Endothelial cell of umbilical vein (primary cell): ENCODE results near the gene ALOX15. TPM values are rescaled to one million over a fixed set of nuclear protein-coding genes. Genes with fewer than 3 reads are reported as not detected.

Experiments used
- BruUV-seq: library from RNA; stranded (reverse); fragments of 400-500 nt; replicated peaks from 2 replicates; lab custom pipeline; 2021; lab: Mats Ljungman, UMichigan
- CTCF ChIA-PET: fragments of 300-600, 350-600 bp; sonication (Branson Sonifier 250); formaldehyde crosslinking; loops from one replicate; lab custom pipeline; 2021; ENCODE audit warnings: antibody characterized with exemption, inconsistent platforms; lab: Charles Lee
- POLR2A ChIA-PET: fragments of 300-600, 350-600 bp; sonication (Branson Sonifier 250); formaldehyde crosslinking; loops from one replicate; lab custom pipeline; 2021; ENCODE audit warnings: antibody characterized with exemption, inconsistent platforms; lab: Charles Lee
- DNase-seq: peaks from one replicate; pipeline ENCODE4 v3.0.0-alpha.2; 2011; ENCODE audit warnings: low read depth, low spot score
- FAIRE-seq: peaks from 2 replicates; lab custom pipeline; 2011; peaks lifted over from hg19 to GRCh38; lab: Jason Lieb, UNC
- H2AFZ ChIP-seq: 2 replicates; pipeline ENCODE4 v1.6.0; 2012; ENCODE audit warnings: low read depth, low read length, control low read depth, inconsistent platforms
- H3K27ac ChIP-seq: 2 replicates; pipeline ENCODE4 v1.5.1; 2011; ENCODE audit warnings: low read depth, mild to moderate bottlenecking, control low read depth, low read length, moderate library complexity; ENCODE audit not compliant: insufficient read depth
- H3K27me3 ChIP-seq, 2 experiments: 2 replicates each; pipeline versions ENCODE4 v1.6.0 to v1.6.1; 2011; ENCODE audit warnings: low read length in 2 of 2, mixed read lengths in 1 of 2; ENCODE audit not compliant: control insufficient read depth in 2 of 2, insufficient read depth in 2 of 2
- H3K36me3 ChIP-seq, 2 experiments: 2 replicates in 1 of 2; 3 replicates in 1 of 2; pipeline ENCODE4 v1.5.1; 2011; ENCODE audit warnings: low read length in 2 of 2, mild to moderate bottlenecking in 1 of 2, moderate library complexity in 1 of 2; ENCODE audit not compliant: control insufficient read depth in 2 of 2, insufficient read depth in 2 of 2; ENCODE audit errors: extremely low read depth in 1 of 2
- H3K4me1 ChIP-seq: 3 replicates; pipeline ENCODE4 v1.5.1; 2011; ENCODE audit warnings: mild to moderate bottlenecking, low read length; ENCODE audit not compliant: control insufficient read depth, insufficient read depth; ENCODE audit errors: extremely low read depth
- H3K4me2 ChIP-seq: 2 replicates; pipeline ENCODE4 v1.6.1; 2011; ENCODE audit warnings: low read length, control low read depth, mixed read lengths; ENCODE audit not compliant: insufficient read depth
- H3K4me3 ChIP-seq, 3 experiments: fragments of 200-600 bp in 1 of 3; sonication (generic), shearing (Covaris generic) in 1 of 3; replicated peaks in 1 of 3; 2 replicates each; pipeline ENCODE4 v1.5.1; 2011 to 2016; ENCODE audit warnings: control low read depth in 3 of 3, low read length in 3 of 3, mild to moderate bottlenecking in 2 of 3, inconsistent platforms in 1 of 3, low read depth in 1 of 3, moderate library complexity in 1 of 3; ENCODE audit not compliant: insufficient read depth in 1 of 3
- H3K79me2 ChIP-seq: 2 replicates; pipeline ENCODE4 v1.6.0; 2012; ENCODE audit warnings: low read length, inconsistent platforms; ENCODE audit not compliant: control insufficient read depth, insufficient read depth
- H3K9ac ChIP-seq: replicated peaks from 2 replicates; pipeline ENCODE3; 2011; ENCODE audit warnings: low read length, control low read depth; ENCODE audit not compliant: insufficient read depth; ENCODE audit errors: extremely low read depth
- H3K9me1 ChIP-seq: replicated peaks from 3 replicates; pipeline ENCODE4 v1.6.0; 2011; ENCODE audit warnings: mild to moderate bottlenecking, low read length; ENCODE audit not compliant: control insufficient read depth, insufficient read depth; ENCODE audit errors: extremely low read depth
- H3K9me3 ChIP-seq: replicated peaks from 2 replicates; pipeline ENCODE4 v1.5.1; 2012; ENCODE audit warnings: low read length, inconsistent platforms; ENCODE audit not compliant: control insufficient read depth, insufficient read depth
- H4K20me1 ChIP-seq: replicated peaks from 2 replicates; pipeline ENCODE3; 2011; ENCODE audit warnings: mild to moderate bottlenecking, low read length; ENCODE audit not compliant: control insufficient read depth, insufficient read depth; ENCODE audit errors: extremely low read depth
- EZH2 ChIP-seq: IDR thresholded peaks from 2 replicates; pipeline ENCODE4 v1.6.1; 2012; ENCODE audit warnings: borderline replicate concordance, low read depth, mild to moderate bottlenecking, moderate library complexity, low read length, inconsistent platforms; ENCODE audit not compliant: severe bottlenecking
- FOS ChIP-seq: IDR thresholded peaks from 2 replicates; pipeline ENCODE4 v1.6.1; 2011; ENCODE audit warnings: mild to moderate bottlenecking, low read length, moderate library complexity, borderline replicate concordance; ENCODE audit not compliant: insufficient read depth
- GATA2 ChIP-seq: IDR thresholded peaks from 2 replicates; pipeline ENCODE4 v1.7.0; 2011; ENCODE audit warnings: low read depth, mild to moderate bottlenecking, moderate library complexity, mixed read lengths, low read length; ENCODE audit not compliant: insufficient read length, insufficient read depth
- JUN ChIP-seq: IDR thresholded peaks from 2 replicates; pipeline ENCODE4 v1.6.1; 2011; ENCODE audit warnings: borderline replicate concordance, low read depth; ENCODE audit not compliant: insufficient read length, insufficient read depth
- MAX ChIP-seq: IDR thresholded peaks from 2 replicates; pipeline ENCODE4 v1.6.1; 2011; ENCODE audit not compliant: insufficient read depth, insufficient read length
- MYC ChIP-seq: IDR thresholded peaks from one replicate; pipeline ENCODE4 v1.6.1; 2011; ENCODE audit warnings: mild to moderate bottlenecking, low read depth, low read length
- POLR2A ChIP-seq: IDR thresholded peaks from 2 replicates; pipeline ENCODE4 v1.6.1; 2012; ENCODE audit warnings: low read depth, mild to moderate bottlenecking, control low read depth, low read length
- POLR2AphosphoS5 ChIP-seq: IDR thresholded peaks from 2 replicates; pipeline ENCODE4 v1.6.1; 2012; ENCODE audit warnings: low read depth, mild to moderate bottlenecking, control low read depth, low read length, moderate library complexity; ENCODE audit not compliant: insufficient read depth
- dilution Hi-C: fragments of 300-500 bp; cut with MboI; formaldehyde crosslinking; loops from one replicate; pipeline ENCODE4 v1.15.0; 2019; ENCODE audit warnings: low sequenced_read_pairs; ENCODE audit not compliant: extremely low pct_ligation_motif_present
- intact Hi-C: fragments of 100-400 bp; cut with micrococcal nuclease; formaldehyde crosslinking; loops from one replicate; pipeline ENCODE4 v1.10.0; 2022
- polyA plus RNA-seq, 4 experiments: library from polyadenylated mRNA; depleted of rRNA in 3 of 4; stranded (reverse) in 3 of 4; unstranded in 1 of 4; fragments of >200 nt; gene quantifications; 2 replicates each; pipeline versions ENCODE4 v1.2.1 to v1.2.3, GENCODE V29; 2011 to 2012; ENCODE audit warnings: missing spikeins in 1 of 4
- total RNA-seq: library from RNA; stranded (reverse); gene quantifications from 2 replicates; pipeline ENCODE4 v1.2.3, GENCODE V29; 2021
- TF ChIP-seq, protein P1 (sequence below), 2 donors: IDR thresholded peaks; 1 replicate in 1 of 2; 2 replicates in 1 of 2; pipeline ENCODE4 v1.5.1; 2011; ENCODE audit warnings: low read length in 2 of 2, mild to moderate bottlenecking in 2 of 2, moderate library complexity in 2 of 2, control low read depth in 1 of 2, inconsistent platforms in 1 of 2, low read depth in 1 of 2; ENCODE audit not compliant: insufficient read depth in 1 of 2; ENCODE audit errors: extremely low read depth in 1 of 2

Gene ALOX15
- total and polyA plus RNA-seq, 2 donors (not counting 3 experiments of a cell fraction or from before 2014, with no cell fraction given) = not detected

- H3K27me3 ChIP-seq = peaks cover 37 to 45% of the 10 kb centered on the region in 2 experiments
- no peak overlapping the region for H2AFZ ChIP-seq
- no peak for DNase-seq
- no peaks in the 10 kb centered on the region for H3K36me3 ChIP-seq
- H3K4me3 ChIP-seq = no peak overlapping the region
- no peaks in the 10 kb centered on the region for H3K9me1 ChIP-seq
- H4K20me1 ChIP-seq = no peaks in the 10 kb centered on the region
- ChIA-PET CTCF (interaction anchor here (1.0 to 1.7 kb wide), 2 partner anchors 11 to 12 kb away, joined by 3 to 4 read pairs; no protein-coding TSS in a partner anchor), POLR2A (no interaction called here)
- H3K27ac ChIP-seq = no peak overlapping the region
- dilution Hi-C loops (no loop called here), intact Hi-C loops (no loop called here)
- no peak overlapping the region for H3K4me2 ChIP-seq
- no peak for TF ChIP-seq POLR2AphosphoS5
- TF ChIP-seq GATA2 = no peak
- TF ChIP-seq, protein P1, sequence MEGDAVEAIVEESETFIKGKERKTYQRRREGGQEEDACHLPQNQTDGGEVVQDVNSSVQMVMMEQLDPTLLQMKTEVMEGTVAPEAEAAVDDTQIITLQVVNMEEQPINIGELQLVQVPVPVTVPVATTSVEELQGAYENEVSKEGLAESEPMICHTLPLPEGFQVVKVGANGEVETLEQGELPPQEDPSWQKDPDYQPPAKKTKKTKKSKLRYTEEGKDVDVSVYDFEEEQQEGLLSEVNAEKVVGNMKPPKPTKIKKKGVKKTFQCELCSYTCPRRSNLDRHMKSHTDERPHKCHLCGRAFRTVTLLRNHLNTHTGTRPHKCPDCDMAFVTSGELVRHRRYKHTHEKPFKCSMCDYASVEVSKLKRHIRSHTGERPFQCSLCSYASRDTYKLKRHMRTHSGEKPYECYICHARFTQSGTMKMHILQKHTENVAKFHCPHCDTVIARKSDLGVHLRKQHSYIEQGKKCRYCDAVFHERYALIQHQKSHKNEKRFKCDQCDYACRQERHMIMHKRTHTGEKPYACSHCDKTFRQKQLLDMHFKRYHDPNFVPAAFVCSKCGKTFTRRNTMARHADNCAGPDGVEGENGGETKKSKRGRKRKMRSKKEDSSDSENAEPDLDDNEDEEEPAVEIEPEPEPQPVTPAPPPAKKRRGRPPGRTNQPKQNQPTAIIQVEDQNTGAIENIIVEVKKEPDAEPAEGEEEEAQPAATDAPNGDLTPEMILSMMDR (IDR thresholded peaks at IDR 0.05; ENCODE audit: extremely low read depth in 1 of 2, insufficient read depth in 1 of 2, low read depth in 1 of 2, low read length in 2 of 2) = no peak
- TF ChIP-seq MAX = no peak
- TF ChIP-seq FOS = no peak
- no peak for TF ChIP-seq MYC
- TF ChIP-seq POLR2A = no peak
- TF ChIP-seq EZH2 = no peak
- no peak for TF ChIP-seq JUN
- H3K9me3 ChIP-seq = no peaks in the 10 kb centered on the region
- no peaks in the 10 kb centered on the region for H3K79me2 ChIP-seq
- H3K9ac ChIP-seq = no peak overlapping the region
- no peaks in the 10 kb centered on the region for H3K4me1 ChIP-seq
- BruUV-seq = no TSS peak
- no peak for FAIRE-seq
These were observed 4.9 kb downstream of the ALOX15 start for GRCh38 chr17:4636474-4637100.
